GM06990 (cell line): ENCODE results near the gene WBP2.

Experiments used
- DNase-seq: peaks from one replicate; pipeline ENCODE4 v3.0.0-alpha.2; 2011; ENCODE audit not compliant: insufficient read length; ENCODE audit errors: extremely low read depth
- H3K27me3 ChIP-seq: replicated peaks from 2 replicates; pipeline ENCODE4 v1.6.0; 2011; ENCODE audit warnings: low read length; ENCODE audit not compliant: control insufficient read depth, insufficient read depth
- H3K36me3 ChIP-seq: 2 replicates; pipeline ENCODE4 v1.5.1; 2011; ENCODE audit warnings: low read length; ENCODE audit not compliant: control insufficient read depth, insufficient read depth
- H3K4me3 ChIP-seq: replicated peaks from 2 replicates; pipeline ENCODE4 v1.5.1; 2011; ENCODE audit warnings: low read depth, mild to moderate bottlenecking, control low read depth, low read length
- CTCF ChIP-seq: IDR thresholded peaks from 2 replicates; pipeline ENCODE4 v1.5.1; 2011; ENCODE audit warnings: low read length, control low read depth, mild to moderate bottlenecking, inconsistent platforms; ENCODE audit not compliant: insufficient read depth, poor library complexity, severe bottlenecking

Gene WBP2

GRCh38 chr17:75829747-75830146 lies 25.4 kb downstream of the WBP2 start:
- TF ChIP-seq CTCF: no peak
- no peak for DNase-seq
- Histone ChIP-seq H3K36me3 (peaks cover 31% of the 10 kb centered on the region), H3K27me3 (no peaks in the 10 kb centered on the region), H3K4me3 (no peak overlapping the region)

- DNase-seq: no peak
- peaks cover 28% of the 10 kb centered on the region for H3K36me3 ChIP-seq
- no peak for TF ChIP-seq CTCF
Observed at GRCh38 chr17:75828741-75829140, 26.4 kb downstream of the WBP2 start.

GRCh38 chr17:75828076-75828400 lies 27.1 kb downstream of the WBP2 start:
- no peak for TF ChIP-seq CTCF
- DNase-seq: no peak
- no peaks in the 10 kb centered on the region for H3K27me3 ChIP-seq
- no peak overlapping the region for H3K4me3 ChIP-seq
- peaks cover 29% of the 10 kb centered on the region for H3K36me3 ChIP-seq

More at GRCh38 chr17:75828741-75829140, 26.4 kb downstream of the WBP2 start:
- H3K27me3 ChIP-seq: no peaks in the 10 kb centered on the region
- no peak overlapping the region for H3K4me3 ChIP-seq

- peak; percentile 79 for TF ChIP-seq CTCF
- peak; percentile 70 for DNase-seq
- H3K4me3 ChIP-seq: no peak overlapping the region
- H3K27me3 ChIP-seq: no peaks in the 10 kb centered on the region
- H3K36me3 ChIP-seq: peaks cover 28% of the 10 kb centered on the region
Observed at GRCh38 chr17:75827308-75828075, 27.6 kb downstream of the WBP2 start.

- Histone ChIP-seq H3K36me3 (peaks cover 32% of the 10 kb centered on the region), H3K27me3 (no peaks in the 10 kb centered on the region), H3K4me3 (no peak overlapping the region)
- peak; percentile 12 for DNase-seq
- TF ChIP-seq CTCF: no peak
Observed at GRCh38 chr17:75826561-75827307, 28.4 kb downstream of the WBP2 start.
